SH-SY5Y (cell line): Measurements from ENCODE around the gene ADAM19.

ENCODE experiments used
- GATA2 ChIP-seq: IDR thresholded peaks from 2 replicates; pipeline ENCODE4 v1.6.1; 2011; ENCODE audit warnings: mild to moderate bottlenecking, low read depth, low read length
- GATA3 ChIP-seq: IDR thresholded peaks from 2 replicates; pipeline ENCODE4 v1.6.1; 2011; ENCODE audit warnings: low read depth, mild to moderate bottlenecking, low read length, moderate library complexity

Gene ADAM19

GRCh38 chr5:157459715-157460599 is 115.6 kb downstream of the ADAM19 start, which contains the start of gene NIPAL4:
NIPAL4 (plus strand) TSS chr5:157460213; CDS start chr5:157460321, 108 bp downstream.
- TF ChIP-seq GATA3 (no peak), GATA2 (no peak)

GRCh38 chr5:157458835-157459234 is 116.7 kb downstream of the ADAM19 start:
- no peak for TF ChIP-seq GATA2
- TF ChIP-seq GATA3, result no peak

- no peak for TF ChIP-seq GATA3
- no peak for TF ChIP-seq GATA2
Measured at GRCh38 chr5:157457391-157457790, 118.2 kb downstream of the ADAM19 start.

- TF ChIP-seq GATA2 (no peak), GATA3 (no peak)
Measured at GRCh38 chr5:157456301-157456700, 119.3 kb downstream of the ADAM19 start.

- TF ChIP-seq GATA3 (no peak), GATA2 (no peak)
Measured at GRCh38 chr5:157455057-157455456, 120.5 kb downstream of the ADAM19 start.

GRCh38 chr5:157454273-157454672 is 121.3 kb downstream of the ADAM19 start:
- TF ChIP-seq GATA3, result no peak
- TF ChIP-seq GATA2, result no peak

- no peak for TF ChIP-seq GATA3
- TF ChIP-seq GATA2, result no peak
Measured at GRCh38 chr5:157451806-157452205, 123.8 kb downstream of the ADAM19 start.

- no peak for TF ChIP-seq GATA2
- no peak for TF ChIP-seq GATA3
Measured at GRCh38 chr5:157450024-157450423, 125.6 kb downstream of the ADAM19 start.

GRCh38 chr5:157449011-157449723 is 126.4 kb downstream of the ADAM19 start:
- no peak for TF ChIP-seq GATA2
- TF ChIP-seq GATA3, result no peak

- TF ChIP-seq GATA3 (no peak), GATA2 (no peak)
Measured at GRCh38 chr5:157447201-157447637, 128.4 kb downstream of the ADAM19 start.

- no peak for TF ChIP-seq GATA3
- TF ChIP-seq GATA2, result no peak
Measured at GRCh38 chr5:157446412-157446935, 129.1 kb downstream of the ADAM19 start.

GRCh38 chr5:157445745-157446411 is 129.7 kb downstream of the ADAM19 start:
- TF ChIP-seq GATA3 (no peak), GATA2 (no peak)

GRCh38 chr5:157444224-157444623 is 131.4 kb downstream of the ADAM19 start:
- TF ChIP-seq GATA2 (no peak), GATA3 (no peak)

- TF ChIP-seq GATA2 (peak; percentile 68), GATA3 (no peak)
Measured at GRCh38 chr5:157443041-157443549, 132.5 kb downstream of the ADAM19 start.
